A549 (cell line): ENCODE results near the gene SLCO2B1. TPM values are rescaled to one million over a fixed set of nuclear protein-coding genes. Genes with fewer than 3 reads are reported as not detected.

Source experiments
- ATAC-seq, 2 experiments: fragments of 200-7000 bp in 1 of 2; fragments of >200 bp in 1 of 2; cut with Nextera tagmentation in 1 of 2; cut with Tn5 transposase in 1 of 2; 3 replicates each; pipeline versions ENCODE4 v1.8.0 to v1.9.1; 2018 to 2020; ENCODE audit warnings: mild to moderate bottlenecking in 1 of 2, moderate library complexity in 1 of 2
- CTCF ChIA-PET: fragments of 300-600 bp; sonication (Branson Sonifier 250); formaldehyde crosslinking; extraction: SDS; loops from one replicate; lab custom pipeline; 2021; ENCODE audit warnings: antibody characterized with exemption, inconsistent platforms; lab: Yijun Ruan, JAX
- POLR2A ChIA-PET: fragments of 350-600 bp; formaldehyde crosslinking; extraction: SDS; loops from one replicate; lab custom pipeline; 2021; ENCODE audit warnings: antibody characterized with exemption, inconsistent platforms; lab: Yijun Ruan, JAX
- DNase-seq, 2 experiments: peaks; one replicate each; pipeline versions ENCODE4 v3.0.0 to v3.0.0-alpha.2; 2011 to 2016; ENCODE audit warnings: low read depth in 1 of 2, low spot score in 1 of 2
- FAIRE-seq: peaks from 2 replicates; lab custom pipeline; 2011; peaks lifted over from hg19 to GRCh38; lab: Jason Lieb, UNC
- H3K27ac ChIP-seq, 2 experiments: fragments of >200 bp; sonication (Bioruptor Twin); formaldehyde crosslinking; 3 replicates each; pipeline ENCODE4 v1.5.1; 2016 to 2017
- H3K4me1 ChIP-seq: fragments of >200 bp; sonication (Bioruptor Twin); formaldehyde crosslinking; 3 replicates; pipeline ENCODE4 v1.6.1; 2016
- H3K4me2 ChIP-seq: fragments of >200 bp; sonication (Bioruptor Twin); formaldehyde crosslinking; 3 replicates; pipeline ENCODE4 v1.6.1; 2016
- H3K4me3 ChIP-seq: fragments of >200 bp; sonication (Bioruptor Twin); formaldehyde crosslinking; 3 replicates; pipeline ENCODE4 v1.5.1; 2016
- H3K9me3 ChIP-seq: fragments of >200 bp; sonication (Bioruptor Twin); formaldehyde crosslinking; 3 replicates; pipeline ENCODE4 v1.6.1; 2016
- ATOH8 ChIP-seq: fragments of 250-450 bp; sonication (Bioruptor Pico); IDR thresholded peaks from 2 replicates; pipeline ENCODE4 v1.5.0; 2020; ENCODE audit warnings: low read depth, mild to moderate bottlenecking, moderate library complexity
- BCL3 ChIP-seq: fragments of >200 bp; sonication (Bioruptor Twin); formaldehyde crosslinking; IDR thresholded peaks from 3 replicates; pipeline ENCODE4 v1.6.1; 2016
- BHLHE40 ChIP-seq: IDR thresholded peaks from 2 replicates; pipeline ENCODE4 v1.6.1; 2012; ENCODE audit warnings: low read depth, low read length, inconsistent platforms
- CBX2 ChIP-seq: fragments of 200-600 bp; sonication (generic); IDR thresholded peaks from 2 replicates; pipeline ENCODE4 v1.6.1; 2016; ENCODE audit warnings: low read depth, mild to moderate bottlenecking, borderline replicate concordance
- CBX8 ChIP-seq: fragments of 200-600 bp; sonication (generic); IDR thresholded peaks from 2 replicates; pipeline ENCODE4 v1.6.1; 2016
- CEBPB ChIP-seq, 2 experiments: fragments of >200 bp in 1 of 2; sonication (Bioruptor Twin) in 1 of 2; formaldehyde crosslinking in 1 of 2; IDR thresholded peaks; 2 replicates each; pipeline ENCODE4 v1.6.1; 2012 to 2016
- CHD2 ChIP-seq: fragments of 150-350 bp; IDR thresholded peaks from 2 replicates; pipeline ENCODE4 v1.6.1; 2014; ENCODE audit warnings: low read length; ENCODE audit not compliant: partially characterized antibody
- E2F6 ChIP-seq: IDR thresholded peaks from 2 replicates; pipeline ENCODE4 v1.6.1; 2012; ENCODE audit warnings: low read depth, borderline replicate concordance
- EHMT2 ChIP-seq: fragments of 200-600 bp; sonication (generic); IDR thresholded peaks from 2 replicates; pipeline ENCODE4 v1.6.1; 2016; ENCODE audit warnings: antibody characterized with exemption, low read depth, mild to moderate bottlenecking, moderate library complexity
- HEYL ChIP-seq: fragments of 250-450 bp; sonication (Bioruptor Pico); IDR thresholded peaks from 2 replicates; pipeline ENCODE4 v1.8.0; 2021; ENCODE audit warnings: mild to moderate bottlenecking, moderate library complexity
- HOXB5 ChIP-seq: fragments of 250-450 bp; sonication (Bioruptor Pico); IDR thresholded peaks from 2 replicates; pipeline ENCODE4 v1.5.0; 2020; ENCODE audit warnings: mild to moderate bottlenecking, moderate library complexity
- JUNB ChIP-seq: fragments of >200 bp; sonication (Bioruptor Twin); formaldehyde crosslinking; IDR thresholded peaks from 2 replicates; pipeline ENCODE4 v1.6.1; 2016
- KDM1A ChIP-seq: fragments of 200-600 bp; sonication (generic); IDR thresholded peaks from 2 replicates; pipeline ENCODE4 v1.6.1; 2016; ENCODE audit warnings: low read depth, mild to moderate bottlenecking
- KDM5A ChIP-seq: fragments of 200-600 bp; sonication (generic); IDR thresholded peaks from 2 replicates; pipeline ENCODE4 v1.6.1; 2016; ENCODE audit warnings: antibody characterized with exemption, mild to moderate bottlenecking
- MAFK ChIP-seq: fragments of 450-650 bp; IDR thresholded peaks from 2 replicates; pipeline ENCODE4 v1.6.1; 2014; ENCODE audit not compliant: partially characterized antibody
- NFE2L2 ChIP-seq: fragments of 150-350 bp; conservative IDR thresholded peaks from 2 replicates; pipeline ENCODE4 v1.6.1; 2014; ENCODE audit warnings: low read length
- NPAS2 ChIP-seq: fragments of 250-450 bp; sonication (Bioruptor Pico); IDR thresholded peaks from 2 replicates; pipeline ENCODE4 v1.8.0; 2022; ENCODE audit warnings: mild to moderate bottlenecking, moderate library complexity, borderline replicate concordance
- NR3C1 ChIP-seq: fragments of >200 bp; sonication (Bioruptor Twin); formaldehyde crosslinking; IDR thresholded peaks from 3 replicates; pipeline ENCODE4 v1.6.1; 2017
- PHF8 ChIP-seq: fragments of 200-600 bp; sonication (generic); IDR thresholded peaks from 2 replicates; pipeline ENCODE4 v1.6.1; 2016; ENCODE audit warnings: low read depth, mild to moderate bottlenecking, antibody characterized with exemption, moderate library complexity, borderline replicate concordance
- POLR2A ChIP-seq: IDR thresholded peaks from 2 replicates; pipeline ENCODE4 v1.6.1; 2012; ENCODE audit warnings: mild to moderate bottlenecking, low read length
- POLR2AphosphoS2 ChIP-seq: conservative IDR thresholded peaks from 2 replicates; pipeline ENCODE4 v1.6.1; 2012; ENCODE audit warnings: low read length, improper control_type of control experiment, inconsistent platforms
- RAD21 ChIP-seq, 2 experiments: fragments of >200 bp in 1 of 2; sonication (Bioruptor Twin) in 1 of 2; formaldehyde crosslinking in 1 of 2; IDR thresholded peaks in 1 of 2; conservative IDR thresholded peaks in 1 of 2; 2 replicates in 1 of 2; 3 replicates in 1 of 2; pipeline ENCODE4 v1.6.1; 2012 to 2018; ENCODE audit warnings: inconsistent platforms in 1 of 2
- RFX5 ChIP-seq: fragments of 450-650 bp; IDR thresholded peaks from 2 replicates; pipeline ENCODE4 v1.7.1; 2014; ENCODE audit warnings: antibody characterized with exemption, mild to moderate bottlenecking, moderate library complexity
- USF2 ChIP-seq: fragments of 450-650 bp; IDR thresholded peaks from 2 replicates; pipeline ENCODE4 v1.6.1; 2014; ENCODE audit warnings: antibody characterized with exemption
- ZC3H11A ChIP-seq: fragments of 450-650 bp; IDR thresholded peaks from 2 replicates; pipeline ENCODE4 v1.6.1; 2014; ENCODE audit warnings: antibody characterized with exemption, mild to moderate bottlenecking
- WGBS: methylation state at CpG from one replicate; pipeline ENCODE4 v1.1.6; 2017; ENCODE audit errors: missing lambda C conversion rate; 5-methylcytosine and 5-hydroxymethylcytosine counted together
- polyA plus RNA-seq, 4 experiments: library from polyadenylated mRNA; depleted of rRNA in 3 of 4; stranded (reverse); fragments of >200 nt; fragmentation: RNase III in 1 of 4; extraction: RNeasy Plus Mini Kit Qiagen cat#74134 plus additional on column Dnase treatment in 1 of 4; gene quantifications; 2 replicates in 3 of 4; 3 replicates in 1 of 4; pipeline ENCODE4 v1.2.3, GENCODE V29; 2011 to 2017
- TF ChIP-seq, protein P1 (sequence below): fragments of >200 bp; sonication (Bioruptor Twin); formaldehyde crosslinking; IDR thresholded peaks from 3 replicates; pipeline ENCODE4 v1.5.1; 2016

Gene SLCO2B1
- polyA plus RNA-seq, 2 of the 4 experiments (the other 2 are of a cell fraction) = 4.9 to 5.2 TPM

GRCh38 chr11:75195167-75195962 is 44.5 kb downstream of the SLCO2B1 start:
- CTCF ChIA-PET = interaction anchor here (1.1 to 19.0 kb wide), 8 partner anchors 10 to 266 kb away, joined by 4 to 291 read pairs (median 14); partner anchors contain the start of gene TPBGL
- H3K4me2 ChIP-seq = 0 out of 3 replicates have a peak overlapping the region, but pooled peaks have one; percentile 17
- 66% methylated on average over 5 of the region's 7 CpGs for WGBS
- no peaks in the 10 kb centered on the region for H3K9me3 ChIP-seq
- H3K4me3 ChIP-seq = no peak overlapping the region
- TF ChIP-seq HOXB5 (CRISPR knock-in tag) (no peak), POLR2AphosphoS2 (no peak), MAFK (no peak), CHD2 (no peak), CEBPB (IDR thresholded peaks at IDR 0.05) (no peak), JUNB (no peak), ZC3H11A (no peak), EHMT2 (no peak), PHF8 (no peak), CBX8 (no peak), ATOH8 (CRISPR knock-in tag) (no peak), POLR2A (no peak), RAD21 (conservative IDR thresholded peaks at IDR 0.05 in 1 of 2, IDR thresholded peaks at IDR 0.05 in 1 of 2) (no peak), BCL3 (no peak), E2F6 (no peak), RFX5 (no peak)
- TF ChIP-seq, protein P1, sequence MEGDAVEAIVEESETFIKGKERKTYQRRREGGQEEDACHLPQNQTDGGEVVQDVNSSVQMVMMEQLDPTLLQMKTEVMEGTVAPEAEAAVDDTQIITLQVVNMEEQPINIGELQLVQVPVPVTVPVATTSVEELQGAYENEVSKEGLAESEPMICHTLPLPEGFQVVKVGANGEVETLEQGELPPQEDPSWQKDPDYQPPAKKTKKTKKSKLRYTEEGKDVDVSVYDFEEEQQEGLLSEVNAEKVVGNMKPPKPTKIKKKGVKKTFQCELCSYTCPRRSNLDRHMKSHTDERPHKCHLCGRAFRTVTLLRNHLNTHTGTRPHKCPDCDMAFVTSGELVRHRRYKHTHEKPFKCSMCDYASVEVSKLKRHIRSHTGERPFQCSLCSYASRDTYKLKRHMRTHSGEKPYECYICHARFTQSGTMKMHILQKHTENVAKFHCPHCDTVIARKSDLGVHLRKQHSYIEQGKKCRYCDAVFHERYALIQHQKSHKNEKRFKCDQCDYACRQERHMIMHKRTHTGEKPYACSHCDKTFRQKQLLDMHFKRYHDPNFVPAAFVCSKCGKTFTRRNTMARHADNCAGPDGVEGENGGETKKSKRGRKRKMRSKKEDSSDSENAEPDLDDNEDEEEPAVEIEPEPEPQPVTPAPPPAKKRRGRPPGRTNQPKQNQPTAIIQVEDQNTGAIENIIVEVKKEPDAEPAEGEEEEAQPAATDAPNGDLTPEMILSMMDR = no peak
- TF ChIP-seq, all 56 proteins: peak for 0
- H3K4me1 ChIP-seq = peaks cover 19% of the 10 kb centered on the region; the same call in 2 of the 3 replicates
- peak in 1 of 2 experiments; percentile 34; a peak in 3 of 6 replicates for ATAC-seq
- H3K27ac ChIP-seq = peak overlapping the region in 1 of 2 experiments; percentile 55; a peak in 3 of 6 replicates
- FAIRE-seq = no peak
- DNase-seq = no peak
- POLR2A ChIA-PET = no interaction called here

DNA sequence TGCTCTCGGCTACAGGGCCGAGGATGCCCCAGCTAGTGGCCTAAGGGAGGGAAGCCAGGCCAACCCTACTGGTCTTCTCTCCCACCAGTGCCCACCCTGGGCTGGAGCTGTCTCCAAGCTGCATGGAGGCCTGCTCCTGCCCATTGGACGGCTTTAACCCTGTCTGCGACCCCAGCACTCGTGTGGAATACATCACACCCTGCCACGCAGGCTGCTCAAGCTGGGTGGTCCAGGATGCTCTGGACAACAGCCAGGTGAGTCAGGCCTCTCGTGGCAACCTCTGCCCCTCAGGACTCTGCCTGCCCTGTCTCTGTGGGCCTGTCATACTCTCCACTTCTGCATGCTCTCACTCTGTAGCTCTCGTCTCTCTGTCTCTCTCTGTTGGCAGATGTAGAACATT is 45.5 kb downstream of the SLCO2B1 start:
- 59% methylated on average over 7 of the region's 8 CpGs for WGBS

More for the DNA sequence above, 45.5 kb downstream of the SLCO2B1 start:
- no peak overlapping the region for H3K4me3 ChIP-seq
- TF ChIP-seq MAFK (no peak), CBX2 (no peak), KDM1A (no peak), PHF8 (no peak), KDM5A (no peak), HOXB5 (CRISPR knock-in tag) (no peak), USF2 (no peak), BHLHE40 (no peak), NFE2L2 (no peak), POLR2AphosphoS2 (no peak), NPAS2 (no peak), HEYL (CRISPR knock-in tag) (no peak), NR3C1 (no peak)
- DNase-seq (peak in 1 of 2 experiments; percentile 14), ATAC-seq (peak in 1 of 2 experiments; percentile 46; a peak in 3 of 6 replicates), FAIRE-seq (no peak)
- no peak overlapping the region for H3K27ac ChIP-seq
- ChIA-PET POLR2A (interaction anchor here (0.6 kb wide), 1 partner anchor 26 kb away, joined by 3 read pairs; no protein-coding TSS in a partner anchor), CTCF (interaction anchor here (1.1 to 19.0 kb wide), 8 partner anchors 9 to 174 kb away, joined by 3 to 291 read pairs (median 14); partner anchors contain the start of gene TPBGL)
- H3K4me2 ChIP-seq = no peak overlapping the region
- H3K9me3 ChIP-seq = no peaks in the 10 kb centered on the region
- H3K4me1 ChIP-seq = peaks cover 19% of the 10 kb centered on the region; the same call in 2 of the 3 replicates
